Mammary microvascular endothelial cell (primary cell): ENCODE data around the gene MMS19. TPM values are rescaled to one million over a fixed set of nuclear protein-coding genes. Genes with fewer than 3 reads are reported as not detected.

Experiments
- total RNA-seq: library from RNA; depleted of rRNA; stranded (reverse); fragments of >200 nt; gene quantifications from 2 replicates; pipeline ENCODE4 v1.2.3, GENCODE V29; 2015

The MMS19 gene
- total RNA-seq, result 102 and 107 TPM in 2 replicates

GRCh38 chr10:97498076-97498840, at the start of gene MMS19:
Gene MMS19, minus strand, starts transcription at chr10:97498422. Its CDS starts 38 bp downstream, at chr10:97498384.

GRCh38 chr10:97498841-97499560, 779 bp upstream of the MMS19 start, which contains the start of gene UBTD1:
Gene UBTD1, plus strand, starts transcription at chr10:97498924. Its CDS starts 280 bp downstream, at chr10:97499204.

GRCh38 chr10:97445722-97446639, 52.2 kb downstream of the MMS19 start, which contains the start of the genes EXOSC1 and ZDHHC16:
Gene EXOSC1, minus strand, starts transcription at chr10:97446006. Its CDS starts 21 bp downstream, at chr10:97445985.
Gene ZDHHC16, plus strand, starts transcription at chr10:97446175. Its CDS starts 5,501 bp downstream, at chr10:97451676.

DNA sequence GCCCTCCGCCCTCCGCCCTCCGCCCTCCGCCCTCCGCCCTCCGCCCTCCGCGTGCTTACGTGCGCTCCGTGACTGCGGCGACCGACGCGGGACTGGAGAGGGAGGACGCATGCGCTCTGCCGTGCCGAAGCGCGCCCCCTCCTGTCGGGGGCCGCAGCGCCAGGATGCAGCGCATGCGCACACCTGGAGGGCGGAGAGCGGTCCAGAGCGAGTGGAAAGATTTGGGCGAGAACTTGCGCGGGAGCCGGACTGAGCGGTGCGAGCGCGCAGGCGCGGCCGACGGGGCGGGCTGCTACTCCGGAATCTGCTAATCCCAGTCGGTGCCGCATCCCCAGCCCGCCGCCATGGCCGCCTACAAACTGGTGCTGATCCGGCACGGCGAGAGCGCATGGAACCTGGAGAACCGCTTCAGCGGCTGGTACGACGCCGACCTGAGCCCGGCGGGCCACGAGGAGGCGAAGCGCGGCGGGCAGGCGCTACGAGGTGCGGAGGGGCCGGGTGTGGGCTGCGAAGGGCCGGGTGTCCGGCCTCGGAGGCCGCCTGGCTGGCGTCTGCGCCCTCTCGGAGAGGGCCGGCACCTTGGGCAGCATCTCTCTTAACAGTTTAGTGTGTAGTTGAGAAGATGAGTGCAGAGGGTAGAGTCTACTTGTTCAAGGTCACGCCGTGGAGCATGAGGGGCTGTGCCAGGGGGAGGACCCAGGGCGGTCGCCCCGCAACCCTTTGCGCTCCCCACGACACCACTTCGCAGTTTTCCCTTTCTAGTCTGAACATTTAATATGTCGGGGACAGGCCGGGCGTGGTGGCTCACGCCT, 72.1 kb downstream of the MMS19 start, which contains the start of gene PGAM1:
Gene PGAM1, plus strand, starts transcription at position 228 of the 812 bp plus-strand sequence. Its CDS starts 117 bp downstream, at position 345.

Other genes starting within 250 kb of the MMS19 start
- gene ARHGAP19, start 205.8 kb downstream of the MMS19 start, total RNA-seq, result 17.0 and 17.5 TPM in 2 replicates
- gene FRAT1, start 179.2 kb downstream of the MMS19 start, total RNA-seq, result 1.1 and 1.9 TPM in 2 replicates
- 9.0 and 12.3 TPM in 2 replicates for gene FRAT2, start 163.7 kb downstream of the MMS19 start, total RNA-seq
- gene RRP12, start 97.1 kb downstream of the MMS19 start, total RNA-seq, result 33.5 and 41.9 TPM in 2 replicates
- gene PGAM1, start 72.2 kb downstream of the MMS19 start, total RNA-seq, result 564 and 638 TPM in 2 replicates
- 47.9 and 53.0 TPM in 2 replicates for gene EXOSC1, start 52.4 kb downstream of the MMS19 start, total RNA-seq
- gene ZDHHC16, start 52.2 kb downstream of the MMS19 start, total RNA-seq, result 47.6 and 57.6 TPM in 2 replicates
- 29.5 and 31.7 TPM in 2 replicates for gene UBTD1, start 502 bp upstream of the MMS19 start, total RNA-seq
- gene ANKRD2, start 74.4 kb upstream of the MMS19 start, total RNA-seq, result 0.49 and 0.67 TPM in 2 replicates
- gene HOGA1, start 86.0 kb upstream of the MMS19 start, total RNA-seq, result 0.07 and 0.10 TPM in 2 replicates
- not detected in 2 replicates for gene C10orf62, start 91.3 kb upstream of the MMS19 start, total RNA-seq
- 5.1 and 6.1 TPM in 2 replicates for gene MORN4, start 135.1 kb upstream of the MMS19 start, total RNA-seq
- 25.2 and 26.0 TPM in 2 replicates for gene PI4K2A, start 142.2 kb upstream of the MMS19 start, total RNA-seq
- gene AVPI1, start 188.8 kb upstream of the MMS19 start, total RNA-seq, result 4.4 and 5.2 TPM in 2 replicates
- gene MARVELD1, start 215.3 kb upstream of the MMS19 start, total RNA-seq, result 27.0 and 38.7 TPM in 2 replicates
- 9.7 and 9.8 TPM in 2 replicates for gene ZFYVE27, start 238.7 kb upstream of the MMS19 start, total RNA-seq